GM12891 (cell line): ENCODE results near the gene SDK1.

Experiments used
- PAX5 ChIP-seq: IDR thresholded peaks from 2 replicates; pipeline ENCODE4 v1.6.1; 2011; ENCODE audit warnings: low read length, moderate library complexity, mild to moderate bottlenecking; ENCODE audit not compliant: insufficient read depth, severe bottlenecking
- POLR2A ChIP-seq: IDR thresholded peaks from 2 replicates; pipeline ENCODE4 v1.6.1; 2011; ENCODE audit warnings: low read depth, low read length, control low read depth
- POLR2AphosphoS5 ChIP-seq: IDR thresholded peaks from 2 replicates; pipeline ENCODE4 v1.6.1; 2011; ENCODE audit warnings: low read depth, low read length, control low read depth
- POU2F2 ChIP-seq: IDR thresholded peaks from 2 replicates; pipeline ENCODE4 v1.6.1; 2011; ENCODE audit warnings: low read depth, mild to moderate bottlenecking, control low read depth, low read length, moderate library complexity
- SPI1 ChIP-seq: IDR thresholded peaks from 2 replicates; pipeline ENCODE4 v1.6.1; 2011; ENCODE audit warnings: low read depth, low read length, control low read depth
- TAF1 ChIP-seq: IDR thresholded peaks from 2 replicates; pipeline ENCODE4 v1.6.1; 2011; ENCODE audit warnings: low read depth, low read length, control low read depth

DNA sequence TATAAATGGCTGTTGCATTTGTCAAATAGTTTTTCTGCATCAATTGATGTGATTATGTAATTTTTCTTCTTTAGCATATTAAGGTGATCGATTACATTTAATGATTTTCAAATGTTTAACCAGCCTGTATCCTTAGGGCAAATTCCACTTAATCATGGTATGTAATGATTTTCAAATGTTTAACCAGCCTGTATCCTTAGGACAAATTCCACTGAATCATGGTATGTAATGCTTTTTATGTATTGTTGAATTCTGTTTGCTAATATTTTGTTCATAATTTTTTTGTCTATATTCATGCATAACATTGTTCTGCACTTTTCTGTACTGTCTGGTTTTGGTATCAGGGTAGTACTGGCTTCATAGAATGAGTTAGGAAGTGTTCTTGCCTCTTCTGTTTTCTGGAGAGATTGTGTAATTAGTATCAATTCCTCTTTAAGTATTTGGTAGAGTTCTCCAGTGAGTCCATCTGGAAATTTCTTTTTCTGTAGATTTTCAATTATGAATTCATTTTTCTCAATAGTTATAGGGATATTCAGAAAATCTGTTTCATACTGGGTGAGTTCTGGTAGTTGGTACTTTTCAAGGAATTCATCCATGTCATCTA, 987.8 kb downstream of the SDK1 start:
- TF ChIP-seq POLR2A (no peak), POLR2AphosphoS5 (no peak), SPI1 (no peak), TAF1 (no peak), POU2F2 (no peak), PAX5 (no peak)
